A673 (cell line): ENCODE data around the gene AAR2. TPM values are rescaled to one million over a fixed set of nuclear protein-coding genes. Genes with fewer than 3 reads are reported as not detected.
A peak's percentile ranks its signal among the peaks of the same experiment; 100 is the strongest.

Experiments used
- BruUV-seq: library from RNA; stranded (reverse); fragments of 400-500 nt; replicated peaks from 2 replicates; lab custom pipeline; 2021; lab: Mats Ljungman, UMichigan
- CTCF ChIA-PET: fragments of 300-600 bp; sonication (Branson Sonifier 250); formaldehyde crosslinking; loops from one replicate; lab custom pipeline; 2022; ENCODE audit warnings: antibody characterized with exemption; lab: Charles Lee
- POLR2A ChIA-PET: fragments of 300-600 bp; sonication (Branson Sonifier 250); formaldehyde crosslinking; loops from one replicate; lab custom pipeline; 2022; ENCODE audit warnings: antibody characterized with exemption; ENCODE audit not compliant: low non-redundant PET; lab: Charles Lee
- DNase-seq: peaks from one replicate; pipeline ENCODE4 v3.0.0-alpha.2; 2015; ENCODE audit warnings: low spot score
- H3K27ac ChIP-seq: fragments of 200-600 bp; sonication (generic); 2 replicates; pipeline ENCODE4 v1.5.1; 2016; ENCODE audit warnings: mixed run types, low read depth, mild to moderate bottlenecking, mixed read lengths, antibody characterized with exemption, low read length; ENCODE audit not compliant: poor library complexity, severe bottlenecking
- H3K27me3 ChIP-seq: fragments of 200-600 bp; sonication (generic); replicated peaks from 2 replicates; pipeline ENCODE4 v1.6.1; 2017; ENCODE audit warnings: mixed run types, low read depth, mild to moderate bottlenecking, mixed read lengths, antibody characterized with exemption, low read length; ENCODE audit not compliant: insufficient read depth, poor library complexity
- H3K36me3 ChIP-seq: fragments of 200-600 bp; sonication (generic); 2 replicates; pipeline ENCODE4 v1.6.1; 2016; ENCODE audit warnings: mixed run types, mild to moderate bottlenecking, mixed read lengths, antibody characterized with exemption, low read length; ENCODE audit not compliant: insufficient read depth, poor library complexity, severe bottlenecking
- H3K4me1 ChIP-seq: fragments of 200-600 bp; sonication (generic); 2 replicates; pipeline ENCODE4 v1.6.1; 2017; ENCODE audit warnings: mixed run types, mild to moderate bottlenecking, mixed read lengths, antibody characterized with exemption, low read length; ENCODE audit not compliant: insufficient read depth, poor library complexity, severe bottlenecking
- H3K4me3 ChIP-seq: fragments of 200-600 bp; sonication (generic); 2 replicates; pipeline ENCODE4 v1.5.1; 2016; ENCODE audit warnings: low read depth, mixed run types, mild to moderate bottlenecking, mixed read lengths, low read length; ENCODE audit not compliant: poor library complexity, severe bottlenecking
- H3K9me3 ChIP-seq: fragments of 200-600 bp; sonication (generic); 2 replicates; pipeline ENCODE4 v1.6.1; 2016; ENCODE audit warnings: mixed run types, low read depth, mild to moderate bottlenecking, mixed read lengths, antibody characterized with exemption, low read length; ENCODE audit not compliant: poor library complexity, severe bottlenecking
- EZH2 ChIP-seq: fragments of 200-600 bp; sonication (generic); IDR thresholded peaks from 2 replicates; pipeline ENCODE4 v1.6.1; 2017; ENCODE audit warnings: borderline replicate concordance, low read depth, mild to moderate bottlenecking, mixed read lengths, antibody characterized with exemption, low read length; ENCODE audit not compliant: poor library complexity, severe bottlenecking
- intact Hi-C: fragments of 100-400 bp; cut with micrococcal nuclease; formaldehyde crosslinking; loops from one replicate; pipeline ENCODE4 v1.10.0; 2022; ENCODE audit not compliant: unreplicated experiment
- total RNA-seq: library from RNA; stranded (reverse); gene quantifications from 2 replicates; pipeline ENCODE4 v1.2.3, GENCODE V29; 2021
- TF ChIP-seq, protein P1 (sequence below): fragments of 300-800, 200-600 bp; sonication (generic); conservative IDR thresholded peaks from 2 replicates; pipeline ENCODE4 v1.5.1; 2017; ENCODE audit warnings: low read depth, mild to moderate bottlenecking, antibody characterized with exemption, low read length, moderate library complexity, mixed read lengths

The AAR2 gene
- total RNA-seq, 1 experiment from 2014 or later: 33.6 TPM

DNA sequence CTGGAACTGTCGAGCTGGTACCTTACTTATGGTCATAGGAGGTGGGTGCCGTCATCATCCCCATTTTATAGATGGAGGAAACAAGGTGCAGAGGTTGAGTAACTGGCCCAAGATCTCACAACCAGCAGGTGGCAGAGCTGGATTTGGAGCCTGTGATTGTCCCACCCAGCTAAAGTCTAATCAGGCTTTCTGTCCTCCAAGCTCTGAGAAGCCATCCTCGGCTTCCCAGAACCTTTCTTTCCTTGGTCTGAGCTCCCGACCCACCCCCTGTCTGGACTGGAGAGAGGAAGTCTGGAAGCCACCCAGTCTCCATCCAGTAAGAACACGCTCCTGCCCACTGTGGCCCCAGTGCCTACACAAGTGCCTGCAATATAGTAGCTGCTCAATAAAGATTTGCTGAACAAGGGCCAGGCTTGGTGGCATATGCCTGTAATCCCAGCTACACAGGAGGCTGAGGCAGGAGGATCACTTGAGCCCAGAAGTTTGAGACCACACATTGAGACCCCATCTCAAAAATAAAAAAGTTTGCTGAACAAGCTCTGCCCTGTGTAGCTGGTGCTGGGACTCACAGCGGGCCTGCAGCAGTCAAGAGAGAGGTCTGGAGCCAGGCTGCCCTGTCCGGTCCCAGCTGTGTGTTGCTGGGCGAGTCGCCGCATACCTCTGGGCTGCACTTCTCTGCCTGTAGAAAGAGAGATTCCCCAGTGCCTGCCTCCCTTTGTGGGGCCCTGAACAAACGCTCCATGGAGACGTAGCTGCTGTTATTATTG is 37.3 kb downstream of the AAR2 start:
- peak; percentile 30 for DNase-seq
- POLR2A ChIA-PET: interaction anchor here (0.6 kb wide), 1 partner anchor 187 kb away, joined by 3 read pairs; no protein-coding TSS in a partner anchor
- no TSS peak for BruUV-seq

DNA sequence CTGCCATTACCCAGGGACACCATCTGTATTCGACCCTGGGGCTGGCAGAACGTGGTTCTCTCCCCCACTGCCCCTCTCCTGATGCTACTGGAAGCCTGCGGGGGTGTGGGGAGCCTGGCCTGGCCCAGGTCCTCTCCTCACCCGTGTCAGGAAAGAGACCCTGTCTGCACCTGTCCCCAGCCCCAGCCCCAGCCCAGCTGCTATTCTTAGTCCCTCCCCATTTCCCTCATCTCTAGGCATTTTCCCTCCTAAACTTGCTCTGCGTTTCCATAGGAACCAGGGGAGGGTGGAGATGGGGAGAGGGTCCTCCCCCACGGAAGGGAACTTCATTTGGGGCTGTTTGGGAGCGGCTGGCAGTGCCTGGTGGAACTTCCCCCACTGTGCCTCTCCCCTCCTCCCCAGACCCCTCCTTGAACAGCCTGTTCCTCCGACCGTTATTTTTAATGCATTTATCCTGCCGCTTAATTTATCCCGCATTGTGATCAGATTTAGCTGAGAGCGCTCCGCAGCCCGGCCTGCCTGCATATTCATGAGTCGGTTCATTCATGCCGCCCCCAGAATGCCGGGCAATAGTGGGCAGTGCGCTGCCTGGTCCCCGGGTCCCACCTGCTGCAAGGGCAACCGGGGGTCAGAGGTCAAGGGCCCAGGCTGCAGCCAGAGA is 38.0 kb downstream of the AAR2 start:
- ChIA-PET CTCF (interaction anchor here (0.5 to 3.3 kb wide), 2 partner anchors 125 to 609 kb away, joined by 4 to 15 read pairs; no protein-coding TSS in a partner anchor), POLR2A (no interaction called here)
- DNase-seq: no peak
- no peak overlapping the region for H3K4me3 ChIP-seq
- no peak for TF ChIP-seq EZH2
- TF ChIP-seq, protein P1, sequence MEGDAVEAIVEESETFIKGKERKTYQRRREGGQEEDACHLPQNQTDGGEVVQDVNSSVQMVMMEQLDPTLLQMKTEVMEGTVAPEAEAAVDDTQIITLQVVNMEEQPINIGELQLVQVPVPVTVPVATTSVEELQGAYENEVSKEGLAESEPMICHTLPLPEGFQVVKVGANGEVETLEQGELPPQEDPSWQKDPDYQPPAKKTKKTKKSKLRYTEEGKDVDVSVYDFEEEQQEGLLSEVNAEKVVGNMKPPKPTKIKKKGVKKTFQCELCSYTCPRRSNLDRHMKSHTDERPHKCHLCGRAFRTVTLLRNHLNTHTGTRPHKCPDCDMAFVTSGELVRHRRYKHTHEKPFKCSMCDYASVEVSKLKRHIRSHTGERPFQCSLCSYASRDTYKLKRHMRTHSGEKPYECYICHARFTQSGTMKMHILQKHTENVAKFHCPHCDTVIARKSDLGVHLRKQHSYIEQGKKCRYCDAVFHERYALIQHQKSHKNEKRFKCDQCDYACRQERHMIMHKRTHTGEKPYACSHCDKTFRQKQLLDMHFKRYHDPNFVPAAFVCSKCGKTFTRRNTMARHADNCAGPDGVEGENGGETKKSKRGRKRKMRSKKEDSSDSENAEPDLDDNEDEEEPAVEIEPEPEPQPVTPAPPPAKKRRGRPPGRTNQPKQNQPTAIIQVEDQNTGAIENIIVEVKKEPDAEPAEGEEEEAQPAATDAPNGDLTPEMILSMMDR: no peak
- no peak overlapping the region for H3K27ac ChIP-seq
- no peaks in the 10 kb centered on the region for H3K9me3 ChIP-seq
- BruUV-seq: no TSS peak
- no peaks in the 10 kb centered on the region for H3K36me3 ChIP-seq
- intact Hi-C loops: loop anchor here (5.0 kb wide), 1 partner anchor 163 kb away; no protein-coding TSS in a partner anchor
- H3K4me1 ChIP-seq: no peaks in the 10 kb centered on the region
- H3K27me3 ChIP-seq: no peaks in the 10 kb centered on the region

More for the DNA sequence above, 37.3 kb downstream of the AAR2 start:
- Histone ChIP-seq H3K36me3 (no peaks in the 10 kb centered on the region), H3K27me3 (no peaks in the 10 kb centered on the region), H3K27ac (no peak overlapping the region), H3K9me3 (no peaks in the 10 kb centered on the region), H3K4me3 (no peak overlapping the region), H3K4me1 (no peaks in the 10 kb centered on the region)
- CTCF ChIA-PET: interaction anchor here (1.0 to 3.3 kb wide), 2 partner anchors 126 to 166 kb away, joined by 7 to 15 read pairs; no protein-coding TSS in a partner anchor
- intact Hi-C loops: loop anchor here (5.0 kb wide), 1 partner anchor 164 kb away; no protein-coding TSS in a partner anchor
- no peak for TF ChIP-seq EZH2
- TF ChIP-seq, protein P1: peak; percentile 45

DNA sequence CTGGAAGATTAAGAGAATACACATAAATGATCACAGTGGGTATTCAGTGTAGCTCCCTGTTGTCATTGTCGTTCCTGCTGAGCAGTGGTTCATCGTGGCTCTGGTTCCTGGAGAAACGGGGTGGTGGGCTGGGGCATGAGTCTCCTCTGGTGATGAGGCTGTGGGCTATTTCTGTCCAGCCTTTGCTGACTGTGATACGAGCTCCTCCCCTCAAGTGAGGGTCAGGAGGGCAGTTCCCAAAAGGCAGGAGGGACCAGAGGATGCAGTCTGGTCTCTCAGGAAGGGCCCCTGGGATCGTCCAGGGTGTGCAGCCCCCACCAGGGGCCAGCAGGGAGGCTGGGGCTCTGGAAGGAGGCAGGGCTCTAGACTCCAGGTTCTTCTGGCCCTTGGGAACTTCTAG is 38.7 kb downstream of the AAR2 start:
- no peaks in the 10 kb centered on the region for H3K9me3 ChIP-seq
- H3K36me3 ChIP-seq: no peaks in the 10 kb centered on the region
- H3K27ac ChIP-seq: no peak overlapping the region
- CTCF ChIA-PET: interaction anchor here (0.5 to 3.3 kb wide), 2 partner anchors 125 to 608 kb away, joined by 4 to 15 read pairs; no protein-coding TSS in a partner anchor
- H3K27me3 ChIP-seq: no peaks in the 10 kb centered on the region
- POLR2A ChIA-PET: no interaction called here
- BruUV-seq: no TSS peak
- DNase-seq: no peak
- H3K4me1 ChIP-seq: no peaks in the 10 kb centered on the region
- intact Hi-C loops: no loop called here
- no peak overlapping the region for H3K4me3 ChIP-seq
- no peak for TF ChIP-seq EZH2
- TF ChIP-seq, protein P1: no peak
